ENCODE measurements around the gene RSBN1L. TPM values are rescaled to one million over a fixed set of nuclear protein-coding genes. Genes with fewer than 3 reads are reported as not detected.
A peak's percentile ranks its signal among the peaks of the same experiment; 100 is the strongest.

RSBN1L gene
- total RNA-seq, 2 experiments from 2014 or later = 30.2 to 32.6 TPM

GRCh38 chr7:77664715-77665114 is 31.5 kb upstream of the RSBN1L start:
- CTCF ChIA-PET = no interaction called here
- Mint-ChIP-seq H3K9me3 (no peaks in the 10 kb centered on the region), H3K4me3 (no peak overlapping the region)

DNA sequence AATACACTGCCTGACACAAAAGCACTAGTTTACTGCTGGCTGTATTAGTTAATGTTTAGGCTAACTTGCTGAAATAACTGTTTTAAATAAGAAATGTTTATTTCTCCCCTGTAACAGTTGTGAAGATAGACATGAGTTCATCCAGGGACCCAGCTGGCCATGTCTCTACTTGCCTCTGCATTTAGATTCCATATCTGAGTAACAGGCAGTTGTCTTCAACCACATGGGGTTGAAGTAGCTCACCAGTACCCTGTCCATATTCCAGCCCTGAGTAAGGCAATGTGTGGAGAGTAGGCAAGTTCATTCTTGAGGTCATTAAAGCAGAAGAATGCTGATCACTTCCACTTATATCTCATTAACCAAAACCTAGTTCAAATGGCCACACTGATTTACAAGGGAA is 31.1 kb upstream of the RSBN1L start:
- H3K36me3 Mint-ChIP-seq (ENCODE audit: low read depth) = no peaks in the 10 kb centered on the region
- ChIA-PET CTCF (interaction anchor here (1.1 kb wide), 1 partner anchor 12 kb away, joined by 3 read pairs; no protein-coding TSS in a partner anchor), POLR2A (no interaction called here)
- H3K4me3 Mint-ChIP-seq = no peak overlapping the region
- H3K4me1 Mint-ChIP-seq = no peaks in the 10 kb centered on the region
- DNase-seq = no peak
- H3K27me3 Mint-ChIP-seq = peaks cover 2% of the 10 kb centered on the region
- no peaks in the 10 kb centered on the region for H3K9me3 Mint-ChIP-seq
- no peak overlapping the region for H3K27ac Mint-ChIP-seq

More at GRCh38 chr7:77664715-77665114, 31.5 kb upstream of the RSBN1L start:
- no peak for DNase-seq
- Mint-ChIP-seq H3K4me1 (no peaks in the 10 kb centered on the region), H3K36me3 (ENCODE audit: low read depth) (no peaks in the 10 kb centered on the region), H3K27ac (no peak overlapping the region), H3K27me3 (peaks cover 2% of the 10 kb centered on the region)
- POLR2A ChIA-PET = no interaction called here

GRCh38 chr7:77667459-77668086 is 28.7 kb upstream of the RSBN1L start:
- POLR2A ChIA-PET = no interaction called here

DNA sequence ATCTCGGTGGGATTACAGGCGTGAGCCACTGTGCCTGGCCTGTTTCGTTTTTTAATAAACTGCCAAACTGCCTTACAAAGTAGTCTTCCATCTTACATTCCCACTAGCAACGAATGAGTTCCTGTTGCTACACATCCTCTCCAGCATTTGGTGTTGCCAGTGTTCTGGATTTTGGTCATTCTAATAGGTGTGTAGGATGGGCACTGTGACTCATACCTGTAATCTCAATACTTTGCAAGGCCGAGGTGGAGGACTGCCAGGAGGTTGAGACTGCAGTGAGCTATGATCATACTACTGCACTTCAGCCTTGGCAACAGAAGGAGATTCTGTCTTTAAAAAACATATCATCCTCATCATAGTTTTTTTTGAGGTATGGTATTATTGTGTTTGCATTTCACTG is 21.4 kb upstream of the RSBN1L start:
- H3K27ac Mint-ChIP-seq = no peak overlapping the region
- POLR2A ChIA-PET = interaction anchor here (0.6 to 0.7 kb wide), 2 partner anchors 91 to 303 kb away, joined by 3 to 8 read pairs; no protein-coding TSS in a partner anchor
- H3K27me3 Mint-ChIP-seq = no peaks in the 10 kb centered on the region
- H3K4me1 Mint-ChIP-seq = no peaks in the 10 kb centered on the region
- no peaks in the 10 kb centered on the region for H3K9me3 Mint-ChIP-seq
- no peak overlapping the region for H3K4me3 Mint-ChIP-seq
- peaks cover 3% of the 10 kb centered on the region for H3K36me3 Mint-ChIP-seq (ENCODE audit: low read depth)
- CTCF ChIA-PET = no interaction called here
- DNase-seq = no peak

More at GRCh38 chr7:77667459-77668086, 28.7 kb upstream of the RSBN1L start:
- Mint-ChIP-seq H3K36me3 (ENCODE audit: low read depth) (no peaks in the 10 kb centered on the region), H3K27me3 (peaks cover 2% of the 10 kb centered on the region), H3K4me1 (no peaks in the 10 kb centered on the region), H3K27ac (no peak overlapping the region), H3K9me3 (no peaks in the 10 kb centered on the region), H3K4me3 (no peak overlapping the region)
- DNase-seq = no peak
- CTCF ChIA-PET = no interaction called here

DNA sequence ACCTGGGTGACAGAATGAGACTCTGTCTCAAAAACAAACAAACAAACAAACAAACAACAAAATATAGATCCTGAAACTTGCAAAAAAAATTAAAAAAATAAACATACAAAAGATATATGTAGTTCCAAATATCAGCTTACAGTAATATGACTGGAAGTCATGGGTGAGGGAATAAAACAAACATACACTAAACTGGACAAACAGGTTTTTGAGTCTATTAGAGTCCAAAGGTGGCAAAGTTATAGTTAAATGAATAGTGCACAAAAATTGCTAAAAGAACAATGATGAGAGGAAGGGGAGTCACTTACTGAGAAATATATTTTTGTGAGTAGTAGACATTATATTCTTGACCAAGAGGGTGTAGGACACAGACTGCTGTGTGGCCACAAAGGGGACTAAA is 16.7 kb upstream of the RSBN1L start:
- H3K4me1 Mint-ChIP-seq = no peaks in the 10 kb centered on the region
- CTCF ChIA-PET = no interaction called here
- no peak overlapping the region for H3K4me3 Mint-ChIP-seq
- H3K36me3 Mint-ChIP-seq (ENCODE audit: low read depth) = peaks cover 17% of the 10 kb centered on the region
- POLR2A ChIA-PET = no interaction called here
- peaks cover 2% of the 10 kb centered on the region for H3K9me3 Mint-ChIP-seq
- H3K27me3 Mint-ChIP-seq = no peaks in the 10 kb centered on the region
- DNase-seq = no peak
- H3K27ac Mint-ChIP-seq = no peak overlapping the region

- POLR2A ChIA-PET = no interaction called here
Measured at GRCh38 chr7:77680266-77680665, 16.0 kb upstream of the RSBN1L start.

DNA sequence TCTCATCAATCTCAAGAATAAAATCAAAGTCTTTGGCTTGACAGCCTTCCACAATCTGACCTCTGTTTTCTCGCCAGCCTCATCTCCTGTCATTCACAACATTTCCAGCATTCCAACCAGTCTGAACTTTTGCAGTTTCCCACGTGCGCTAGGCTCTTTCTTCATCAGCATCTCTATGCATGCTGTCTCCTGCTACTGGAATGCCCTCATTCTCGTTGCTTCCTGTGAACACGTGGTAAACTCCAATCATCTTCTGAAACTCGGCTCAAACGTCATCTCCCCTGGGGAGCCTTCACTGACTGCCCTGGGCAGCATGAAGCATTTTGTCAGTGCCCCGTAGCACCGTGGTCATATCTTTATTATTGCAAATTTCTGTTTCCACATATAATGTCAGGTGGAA is 12.2 kb upstream of the RSBN1L start:
- ChIA-PET CTCF (interaction anchor here (1.1 to 3.9 kb wide), 2 partner anchors 13 to 33 kb away, joined by 3 to 15 read pairs; partner anchors contain the start of gene RSBN1L), POLR2A (interaction anchor here (0.6 kb wide), 1 partner anchor 42 kb away, joined by 4 read pairs; no protein-coding TSS in a partner anchor)
- H3K27me3 Mint-ChIP-seq = no peaks in the 10 kb centered on the region
- H3K4me3 Mint-ChIP-seq = no peak overlapping the region
- peaks cover 5% of the 10 kb centered on the region for H3K9me3 Mint-ChIP-seq
- no peak for DNase-seq
- peaks cover 30% of the 10 kb centered on the region for H3K4me1 Mint-ChIP-seq
- peaks cover 33% of the 10 kb centered on the region for H3K36me3 Mint-ChIP-seq (ENCODE audit: low read depth)
- H3K27ac Mint-ChIP-seq = no peak overlapping the region

More at GRCh38 chr7:77680266-77680665, 16.0 kb upstream of the RSBN1L start:
- H3K4me1 Mint-ChIP-seq = peaks cover 3% of the 10 kb centered on the region
- no peak overlapping the region for H3K4me3 Mint-ChIP-seq
- peaks cover 19% of the 10 kb centered on the region for H3K36me3 Mint-ChIP-seq (ENCODE audit: low read depth)
- H3K27me3 Mint-ChIP-seq = no peaks in the 10 kb centered on the region
- CTCF ChIA-PET = no interaction called here
- no peak for DNase-seq
- no peak overlapping the region for H3K27ac Mint-ChIP-seq
- peaks cover 2% of the 10 kb centered on the region for H3K9me3 Mint-ChIP-seq

DNA sequence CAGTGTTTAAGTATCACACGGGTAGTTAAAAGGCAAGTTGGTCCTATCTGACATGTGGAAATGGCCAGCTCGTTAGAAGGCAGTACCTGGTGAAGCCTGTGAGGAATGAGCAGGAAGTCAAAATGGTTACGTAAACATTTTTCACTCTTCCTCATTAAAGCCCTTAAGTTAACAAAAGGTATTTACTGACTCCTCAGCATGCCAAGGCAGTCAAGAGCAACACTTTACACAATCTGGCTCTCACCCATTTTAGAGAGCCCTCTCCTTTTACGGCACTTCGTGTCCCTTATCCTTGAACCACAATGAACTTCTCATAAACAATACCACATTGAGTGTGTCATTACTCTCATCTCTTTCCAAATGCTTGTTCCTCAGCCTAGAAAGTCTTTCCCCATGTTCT is 11.0 kb upstream of the RSBN1L start:
- ChIA-PET CTCF (interaction anchor here (1.1 to 3.9 kb wide), 2 partner anchors 12 to 31 kb away, joined by 3 to 15 read pairs; partner anchors contain the start of gene RSBN1L), POLR2A (no interaction called here)
- peaks cover 31% of the 10 kb centered on the region for H3K36me3 Mint-ChIP-seq (ENCODE audit: low read depth)
- no peak for DNase-seq
- H3K27ac Mint-ChIP-seq = no peak overlapping the region
- H3K9me3 Mint-ChIP-seq = peaks cover 5% of the 10 kb centered on the region
- H3K4me3 Mint-ChIP-seq = no peak overlapping the region
- peaks cover 30% of the 10 kb centered on the region for H3K4me1 Mint-ChIP-seq
- no peaks in the 10 kb centered on the region for H3K27me3 Mint-ChIP-seq

- peak overlapping the region; percentile 18 for H3K4me3 Mint-ChIP-seq
- ChIA-PET POLR2A (no interaction called here), CTCF (interaction anchor here (0.7 to 3.9 kb wide), 2 partner anchors 10 to 242 kb away, joined by 5 to 15 read pairs; partner anchors contain the start of gene RSBN1L)
- DNase-seq = no peak
- peaks cover 5% of the 10 kb centered on the region for H3K9me3 Mint-ChIP-seq
- no peaks in the 10 kb centered on the region for H3K27me3 Mint-ChIP-seq
- H3K27ac Mint-ChIP-seq = peak overlapping the region; percentile 83
- peaks cover 29% of the 10 kb centered on the region for H3K36me3 Mint-ChIP-seq (ENCODE audit: low read depth)
- peaks cover 30% of the 10 kb centered on the region for H3K4me1 Mint-ChIP-seq
Measured at GRCh38 chr7:77687100-77687746, 9.0 kb upstream of the RSBN1L start.

DNA sequence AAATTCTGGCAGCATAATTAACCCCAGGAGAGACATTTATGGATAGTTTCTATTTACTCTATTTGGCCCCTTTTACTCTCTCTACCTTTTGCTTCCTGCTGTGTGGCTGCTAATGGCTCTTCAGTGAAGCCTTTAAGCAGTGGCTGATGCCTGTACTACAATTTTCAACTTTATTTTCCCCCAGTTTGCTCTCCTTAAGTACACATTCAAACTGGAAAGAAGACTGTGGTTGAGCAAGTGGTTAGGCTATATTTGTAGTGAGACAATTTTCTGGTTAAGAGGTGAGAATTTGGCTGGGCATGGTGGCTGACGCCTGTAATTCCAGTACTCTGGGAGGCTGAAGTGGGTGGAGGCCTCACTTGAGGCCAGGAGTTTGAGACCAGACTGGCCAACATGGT is 8.5 kb upstream of the RSBN1L start:
- DNase-seq = peak; percentile 10
- Mint-ChIP-seq H3K4me3 (peak overlapping the region; percentile 18), H3K27ac (peak overlapping the region; percentile 83), H3K4me1 (peaks cover 33% of the 10 kb centered on the region), H3K27me3 (no peaks in the 10 kb centered on the region), H3K36me3 (ENCODE audit: low read depth) (peaks cover 28% of the 10 kb centered on the region), H3K9me3 (peaks cover 2% of the 10 kb centered on the region)
- POLR2A ChIA-PET = no interaction called here
- CTCF ChIA-PET = interaction anchor here (0.7 to 3.9 kb wide), 3 partner anchors 9 to 241 kb away, joined by 4 to 15 read pairs (median 5); partner anchors contain the start of gene RSBN1L

DNA sequence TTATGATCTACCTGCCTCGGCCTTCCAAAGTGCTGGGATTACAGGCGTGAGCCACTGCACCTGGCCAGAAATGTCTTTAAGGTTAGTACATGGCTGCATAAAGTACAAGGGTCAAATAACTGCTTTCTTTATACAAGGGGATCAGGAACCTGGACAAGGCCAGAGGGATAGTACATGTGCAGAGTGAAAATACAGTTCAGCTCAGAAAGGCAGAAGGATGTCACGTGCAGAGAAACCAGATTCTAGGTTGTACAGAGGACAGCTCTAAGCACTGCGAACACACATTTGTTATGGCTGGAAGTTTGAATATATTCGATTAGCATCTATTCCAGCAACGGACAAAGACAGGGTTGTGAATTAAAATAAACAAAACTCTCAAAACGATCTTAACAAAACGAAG is 6.0 kb upstream of the RSBN1L start:
- Mint-ChIP-seq H3K36me3 (ENCODE audit: low read depth) (peaks cover 24% of the 10 kb centered on the region), H3K9me3 (peaks cover 2% of the 10 kb centered on the region), H3K4me3 (no peak overlapping the region), H3K27ac (no peak overlapping the region), H3K27me3 (no peaks in the 10 kb centered on the region), H3K4me1 (peaks cover 42% of the 10 kb centered on the region)
- POLR2A ChIA-PET = no interaction called here
- CTCF ChIA-PET = no interaction called here
- no peak for DNase-seq

GRCh38 chr7:77691892-77692491 is 4.3 kb upstream of the RSBN1L start:
- Mint-ChIP-seq H3K27me3 (no peaks in the 10 kb centered on the region), H3K4me3 (no peak overlapping the region), H3K27ac (no peak overlapping the region), H3K4me1 (peaks cover 35% of the 10 kb centered on the region), H3K9me3 (peaks cover 2% of the 10 kb centered on the region), H3K36me3 (ENCODE audit: low read depth) (peaks cover 20% of the 10 kb centered on the region)
- CTCF ChIA-PET = no interaction called here
- no peak for DNase-seq
- POLR2A ChIA-PET = no interaction called here

Data from activated CD4-positive, alpha-beta T cell treated with anti-CD3 and anti-CD28 coated beads, Interleukin-2, amount 10 ng/mL, durations not matched to agents 7 days and 5 days (primary cell).